HCT116 (cell line): ENCODE results near the gene GABARAPL1. TPM values are rescaled to one million over a fixed set of nuclear protein-coding genes. Genes with fewer than 3 reads are reported as not detected.
"Not testable (repeated sequence)": the region's sequence is repeated elsewhere in the genome, so short reads cannot be mapped to it uniquely, and the experiment has no call there.

Experiments used
- ATAC-seq: fragments of 200-7000 bp; cut with Tn5 transposase; 2 replicates; pipeline ENCODE4 v1.9.1; 2020; ENCODE audit warnings: mild to moderate bottlenecking, moderate library complexity
- BruUV-seq: library from RNA; stranded (reverse); fragments of 400-500 nt; replicated peaks from 2 replicates; lab custom pipeline; 2021; lab: Mats Ljungman, UMichigan
- CTCF ChIA-PET: fragments of 300-600 bp; sonication (Branson Sonifier 250); formaldehyde crosslinking; loops from one replicate; lab custom pipeline; 2021; ENCODE audit warnings: antibody characterized with exemption; lab: Charles Lee
- POLR2A ChIA-PET: fragments of 300-600, 350-600 bp; sonication (Branson Sonifier 250); formaldehyde crosslinking; loops from one replicate; lab custom pipeline; 2021; ENCODE audit warnings: antibody characterized with exemption; lab: Charles Lee
- RAD21 ChIA-PET, 2 experiments: fragments of 300-600 bp; sonication (Branson Sonifier 250); formaldehyde crosslinking; loops; one replicate each; lab custom pipeline; 2023; ENCODE audit warnings: low total read pairs in 2 of 2; ENCODE audit not compliant: uncharacterized antibody in 2 of 2, unreplicated experiment in 2 of 2, low non-redundant PET in 1 of 2; lab: Charles Lee
- DNase-seq: peaks from one replicate; pipeline ENCODE4 v3.0.0-alpha.2; 2010; ENCODE audit warnings: low read depth, low spot score
- H2AFZ ChIP-seq: fragments of 200-600 bp; shearing (Covaris generic), sonication (generic); 2 replicates; pipeline ENCODE4 v1.6.1; 2017; ENCODE audit warnings: low read depth, mixed run types, mixed read lengths, antibody characterized with exemption, low read length; ENCODE audit not compliant: poor library complexity, severe bottlenecking
- H3K27ac ChIP-seq: 2 replicates; pipeline ENCODE4 v1.5.1; 2012; ENCODE audit warnings: low read depth, low read length
- H3K27me3 ChIP-seq: fragments of 200-600 bp; sonication (generic); 2 replicates; pipeline ENCODE4 v1.6.1; 2016; ENCODE audit warnings: mixed run types, low read length, mixed read lengths; ENCODE audit not compliant: insufficient read depth
- H3K36me3 ChIP-seq, 2 experiments: fragments of 200-500 bp in 1 of 2; fragments of 200-600 bp in 1 of 2; sonication (Bioruptor generic) in 1 of 2; sonication (generic) in 1 of 2; 2 replicates each; pipeline versions ENCODE4 v1.5.1 to v1.6.1; 2014 to 2016; ENCODE audit warnings: low read length in 2 of 2, inconsistent platforms in 1 of 2, mixed read lengths in 1 of 2, mixed run types in 1 of 2; ENCODE audit not compliant: insufficient read depth in 2 of 2, control insufficient read depth in 1 of 2
- H3K4me1 ChIP-seq, 2 experiments: fragments of 200-600 bp in 1 of 2; sonication (generic) in 1 of 2; 2 replicates each; pipeline versions ENCODE4 v1.5.1 to v1.6.1; 2012 to 2017; ENCODE audit warnings: low read length in 2 of 2, inconsistent platforms in 1 of 2, mild to moderate bottlenecking in 1 of 2, mixed read lengths in 1 of 2, mixed run types in 1 of 2, moderate library complexity in 1 of 2; ENCODE audit not compliant: insufficient read depth in 2 of 2, control insufficient read depth in 1 of 2
- H3K4me2 ChIP-seq: fragments of 200-600 bp; sonication (generic); 2 replicates; pipeline ENCODE4 v1.6.1; 2017; ENCODE audit warnings: mixed run types, low read length, mixed read lengths
- H3K4me3 ChIP-seq, 2 experiments: fragments of 200-600 bp in 1 of 2; sonication (generic) in 1 of 2; replicated peaks in 1 of 2; 2 replicates each; pipeline ENCODE4 v1.5.1; 2011 to 2016; ENCODE audit warnings: low read length in 2 of 2, control low read depth in 1 of 2, low read depth in 1 of 2, mild to moderate bottlenecking in 1 of 2, mixed read lengths in 1 of 2, mixed run types in 1 of 2
- H3K79me2 ChIP-seq: fragments of 200-600 bp; sonication (generic); 2 replicates; pipeline ENCODE4 v1.6.1; 2017; ENCODE audit warnings: mild to moderate bottlenecking, mixed run types, low read length, moderate library complexity, mixed read lengths; ENCODE audit not compliant: insufficient read depth
- H3K9ac ChIP-seq: fragments of 200-600 bp; sonication (generic); 2 replicates; pipeline ENCODE4 v1.6.1; 2016; ENCODE audit warnings: low read length, mixed read lengths
- H3K9me2 ChIP-seq: fragments of 200-600 bp; sonication (generic), shearing (Covaris generic); 2 replicates; pipeline ENCODE4 v1.6.1; 2017; ENCODE audit warnings: mixed run types, mild to moderate bottlenecking, moderate library complexity; ENCODE audit not compliant: insufficient read depth
- H3K9me3 ChIP-seq, 2 experiments: fragments of 200-500 bp in 1 of 2; fragments of 200-600 bp in 1 of 2; sonication (Bioruptor generic) in 1 of 2; sonication (generic) in 1 of 2; 2 replicates each; pipeline ENCODE4 v1.6.1; 2014 to 2017; ENCODE audit warnings: low read length in 2 of 2, mixed read lengths in 2 of 2, inconsistent platforms in 1 of 2, low read depth in 1 of 2, mild to moderate bottlenecking in 1 of 2, mixed run types in 1 of 2, moderate library complexity in 1 of 2; ENCODE audit not compliant: control insufficient read depth in 1 of 2, insufficient read depth in 1 of 2
- H4K20me1 ChIP-seq: fragments of 200-600 bp; sonication (generic), shearing (Covaris generic); 2 replicates; pipeline ENCODE4 v1.6.1; 2017; ENCODE audit warnings: mixed run types, mild to moderate bottlenecking, moderate library complexity; ENCODE audit not compliant: insufficient read depth
- CEBPB ChIP-seq: IDR thresholded peaks from 2 replicates; pipeline ENCODE4 v1.6.1; 2012; ENCODE audit warnings: low read depth
- CTCF ChIP-seq, 3 experiments: fragments of 200-600 bp in 1 of 3; sonication (generic) in 1 of 3; IDR thresholded peaks in 2 of 3; conservative IDR thresholded peaks in 1 of 3; 2 replicates each; pipeline ENCODE4 v1.5.1; 2012 to 2017; ENCODE audit warnings: low read depth in 2 of 3, low read length in 2 of 3, antibody characterized with exemption in 1 of 3, borderline replicate concordance in 1 of 3, control low read depth in 1 of 3, mild to moderate bottlenecking in 1 of 3, mixed read lengths in 1 of 3, mixed run types in 1 of 3, moderate library complexity in 1 of 3; ENCODE audit not compliant: insufficient read depth in 1 of 3
- ELF1 ChIP-seq: IDR thresholded peaks from 2 replicates; pipeline ENCODE4 v1.6.1; 2012; ENCODE audit warnings: low read depth, borderline replicate concordance
- FOSL1 ChIP-seq: IDR thresholded peaks from 2 replicates; pipeline ENCODE4 v1.6.1; 2012; ENCODE audit warnings: low read depth
- JUND ChIP-seq: IDR thresholded peaks from 2 replicates; pipeline ENCODE4 v1.6.1; 2012
- POLR2A ChIP-seq: IDR thresholded peaks from 2 replicates; pipeline ENCODE4 v1.7.0; 2011; ENCODE audit warnings: borderline replicate concordance; ENCODE audit not compliant: insufficient read depth, insufficient read length; ENCODE audit errors: extremely low read depth
- POLR2AphosphoS5 ChIP-seq: IDR thresholded peaks from 2 replicates; pipeline ENCODE4 v1.6.1; 2011; ENCODE audit warnings: mild to moderate bottlenecking, low read depth, low read length, moderate library complexity
- RAD21 ChIP-seq: IDR thresholded peaks from 2 replicates; pipeline ENCODE4 v1.6.1; 2012; ENCODE audit warnings: low read depth, mild to moderate bottlenecking
- SIN3A ChIP-seq: IDR thresholded peaks from 2 replicates; pipeline ENCODE4 v1.6.1; 2012; ENCODE audit warnings: low read depth
- SRF ChIP-seq: IDR thresholded peaks from 2 replicates; pipeline ENCODE4 v1.6.1; 2012; ENCODE audit warnings: low read depth
- YY1 ChIP-seq: IDR thresholded peaks from 2 replicates; pipeline ENCODE4 v1.6.1; 2011; ENCODE audit warnings: low read length, low read depth, moderate library complexity, mild to moderate bottlenecking; ENCODE audit not compliant: insufficient replicate concordance; ENCODE audit errors: extremely low read depth
- ZFX ChIP-seq: fragments of 450-650 bp; IDR thresholded peaks from 2 replicates; pipeline ENCODE4 v1.6.1; 2017
- ZNF274 ChIP-seq: fragments of 200-500 bp; sonication (Bioruptor generic); IDR thresholded peaks from 2 replicates; pipeline ENCODE4 v1.6.1; 2014; ENCODE audit warnings: mild to moderate bottlenecking, low read depth, low read length, inconsistent platforms
- intact Hi-C: fragments of 100-400 bp; cut with micrococcal nuclease; formaldehyde crosslinking; loops from 2 replicates; pipeline ENCODE4 v1.10.0; 2022
- total RNA-seq: library from RNA; stranded (reverse); gene quantifications from one replicate; pipeline ENCODE4 v1.2.1, GENCODE V29; 2021; ENCODE audit not compliant: unreplicated experiment
- TF ChIP-seq, protein P1 (sequence below): IDR thresholded peaks from 2 replicates; pipeline ENCODE4 v1.6.1; 2012
- TF ChIP-seq, protein P2 (sequence below): IDR thresholded peaks from 2 replicates; pipeline ENCODE4 v1.6.1; 2012

Gene GABARAPL1
- total RNA-seq, 1 experiment from 2014 or later: 35.5 TPM

DNA sequence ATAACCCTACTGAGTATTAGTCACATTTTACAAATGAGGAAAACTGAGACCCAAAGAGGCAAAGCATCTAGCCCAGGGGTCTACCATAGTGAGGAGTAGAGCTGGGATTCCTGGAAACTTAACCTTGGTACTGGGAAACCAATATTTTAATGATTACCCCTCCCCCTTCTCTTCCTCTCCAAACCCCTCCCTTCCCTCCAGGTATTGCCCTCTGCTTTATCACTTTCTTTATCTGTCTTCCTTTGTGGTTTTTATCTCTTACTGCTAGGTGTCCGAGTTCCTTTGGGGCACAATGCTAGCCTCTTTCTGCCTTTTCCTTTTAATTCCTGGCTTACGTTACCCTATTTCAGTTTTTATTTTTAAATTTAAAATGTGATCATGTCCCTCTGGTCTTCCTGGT, 2.8 kb downstream of the GABARAPL1 start:
- ChIA-PET RAD21 (no interaction called here), POLR2A (no interaction called here), CTCF (no interaction called here)
- Histone ChIP-seq H3K9ac (no peak overlapping the region), H2AFZ (no peak overlapping the region), H3K9me2 (no peaks in the 10 kb centered on the region), H3K4me3 (no peak overlapping the region), H3K27me3 (no peaks in the 10 kb centered on the region), H4K20me1 (no peaks in the 10 kb centered on the region), H3K4me2 (peak overlapping the region; percentile 81), H3K4me1 (peaks cover 22 to 44% of the 10 kb centered on the region in 2 experiments; a peak in 3 of 4 replicates), H3K79me2 (peaks cover 15% of the 10 kb centered on the region), H3K9me3 (no peaks in the 10 kb centered on the region), H3K36me3 (peaks cover 5 to 8% of the 10 kb centered on the region in 2 experiments; a peak in 1 of 4 replicates), H3K27ac (no peak overlapping the region)
- ATAC-seq (no peak), DNase-seq (no peak)
- intact Hi-C loops: no loop called here
- no TSS peak for BruUV-seq
- no peak for TF ChIP-seq SIN3A
- TF ChIP-seq POLR2A: no peak
- no peak for TF ChIP-seq JUND
- TF ChIP-seq RAD21: no peak
- no peak for TF ChIP-seq POLR2AphosphoS5
- TF ChIP-seq YY1: no peak
- no peak for TF ChIP-seq ELF1
- TF ChIP-seq ZFX: no peak
- TF ChIP-seq CEBPB: no peak
- TF ChIP-seq, protein P1, sequence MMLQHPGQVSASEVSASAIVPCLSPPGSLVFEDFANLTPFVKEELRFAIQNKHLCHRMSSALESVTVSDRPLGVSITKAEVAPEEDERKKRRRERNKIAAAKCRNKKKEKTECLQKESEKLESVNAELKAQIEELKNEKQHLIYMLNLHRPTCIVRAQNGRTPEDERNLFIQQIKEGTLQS: no peak
- no peak for TF ChIP-seq FOSL1
- TF ChIP-seq, protein P2, sequence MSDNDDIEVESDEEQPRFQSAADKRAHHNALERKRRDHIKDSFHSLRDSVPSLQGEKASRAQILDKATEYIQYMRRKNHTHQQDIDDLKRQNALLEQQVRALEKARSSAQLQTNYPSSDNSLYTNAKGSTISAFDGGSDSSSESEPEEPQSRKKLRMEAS: no peak
- no peak for TF ChIP-seq CTCF (IDR thresholded peaks at IDR 0.05 in 2 of 3, conservative IDR thresholded peaks at IDR 0.05 in 1 of 3; ENCODE audit: borderline replicate concordance in 1 of 3, insufficient read depth in 1 of 3, low read depth in 2 of 3, low read length in 2 of 3)
- TF ChIP-seq ZNF274: no peak
- TF ChIP-seq SRF: no peak

GRCh38 chr12:10215946-10216345, 3.3 kb downstream of the GABARAPL1 start:
- BruUV-seq, RAD21 ChIA-PET, H3K9me2 ChIP-seq, H3K9ac ChIP-seq, intact Hi-C loops, ATAC-seq, CTCF ChIA-PET, DNase-seq, H4K20me1 ChIP-seq, H3K9me3 ChIP-seq, H3K27me3 ChIP-seq, H2AFZ ChIP-seq, H3K4me3 ChIP-seq, H3K27ac ChIP-seq: not testable (repeated sequence)
- peak overlapping the region; percentile 81; the same call in 1 of the 2 replicates for H3K4me2 ChIP-seq
- peaks cover 15% of the 10 kb centered on the region for H3K79me2 ChIP-seq
- POLR2A ChIA-PET: interaction anchor here (0.7 kb wide), 1 partner anchor 1212 kb away, joined by 6 read pairs; no protein-coding TSS in a partner anchor
- peaks cover 10 to 11% of the 10 kb centered on the region in 2 experiments; a peak in 2 of 4 replicates for H3K36me3 ChIP-seq
- H3K4me1 ChIP-seq: peaks cover 17 to 39% of the 10 kb centered on the region in 2 experiments; a peak in 3 of 4 replicates
